Measurements from ENCODE around the gene LOC101059915.

Gene LOC101059915

DNA sequence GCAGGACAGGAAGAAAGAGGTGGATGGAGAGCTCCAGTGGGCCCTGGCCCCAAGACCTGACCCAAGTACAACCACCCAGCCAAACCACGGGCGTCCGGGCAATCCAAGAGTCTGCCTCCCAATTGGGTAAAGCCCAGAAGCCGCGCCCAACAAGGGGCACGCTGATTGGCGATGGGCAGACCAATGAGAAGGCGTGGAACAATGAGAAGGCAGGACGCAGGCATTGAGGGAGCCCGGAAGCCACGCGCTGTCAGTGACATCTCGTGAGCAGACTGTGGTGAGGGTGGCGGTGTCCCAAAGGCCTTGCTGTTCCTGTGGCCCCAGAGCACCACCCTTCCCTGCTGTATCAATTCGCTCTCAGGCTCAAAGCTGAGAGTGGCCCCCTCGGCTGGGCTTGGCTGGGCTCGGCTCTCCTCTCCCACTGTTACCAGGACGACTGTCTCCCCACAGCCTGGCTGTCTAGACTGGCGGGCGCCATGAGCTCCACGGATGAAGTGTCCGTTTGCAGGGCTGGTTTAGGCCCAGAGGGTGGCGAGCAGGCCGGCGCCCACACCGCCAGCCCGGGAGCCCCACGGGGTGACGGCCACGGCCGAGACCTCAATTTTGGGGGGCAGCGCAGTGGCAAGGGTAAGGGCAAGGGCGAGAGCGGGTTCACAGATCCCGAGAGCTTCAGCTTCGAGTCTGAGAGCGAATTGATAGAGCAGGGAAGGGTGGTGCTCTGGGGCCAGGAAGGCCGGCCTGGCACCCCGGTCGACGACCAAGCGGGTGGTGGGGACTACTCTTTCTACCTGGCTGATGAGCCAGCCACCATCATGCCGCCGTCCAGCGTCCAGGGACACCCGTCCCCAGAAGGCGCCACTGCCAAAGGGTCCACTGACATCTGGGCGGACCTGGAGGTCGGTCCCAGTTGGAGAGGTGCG lies at the start of gene LOC101059915:
LOC101059915 (plus strand) TSS at position 219 of the 920 bp plus-strand sequence.
- peak; percentile 76 for DNase-seq

DNA sequence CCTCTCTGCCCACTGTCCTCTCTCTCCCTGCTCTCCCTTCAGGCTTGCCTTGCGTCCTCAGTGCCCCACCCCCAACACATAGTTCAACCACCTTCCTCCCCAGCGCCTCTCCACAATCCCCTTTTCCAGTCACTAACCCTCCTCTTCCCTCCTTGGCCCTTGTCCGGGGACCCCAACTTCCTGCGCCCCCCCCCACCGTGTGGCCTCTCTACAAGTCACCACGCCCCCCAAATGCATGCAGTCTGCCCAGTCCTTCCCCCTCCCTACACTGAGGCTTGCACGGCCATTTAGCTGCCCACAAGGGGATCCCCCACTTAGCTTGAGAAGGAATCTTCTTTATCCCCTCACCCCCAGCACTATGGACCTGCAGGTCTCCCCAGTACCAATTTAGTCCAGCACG lies 49.6 kb upstream of the LOC101059915 start:
- no peak for DNase-seq

DNA sequence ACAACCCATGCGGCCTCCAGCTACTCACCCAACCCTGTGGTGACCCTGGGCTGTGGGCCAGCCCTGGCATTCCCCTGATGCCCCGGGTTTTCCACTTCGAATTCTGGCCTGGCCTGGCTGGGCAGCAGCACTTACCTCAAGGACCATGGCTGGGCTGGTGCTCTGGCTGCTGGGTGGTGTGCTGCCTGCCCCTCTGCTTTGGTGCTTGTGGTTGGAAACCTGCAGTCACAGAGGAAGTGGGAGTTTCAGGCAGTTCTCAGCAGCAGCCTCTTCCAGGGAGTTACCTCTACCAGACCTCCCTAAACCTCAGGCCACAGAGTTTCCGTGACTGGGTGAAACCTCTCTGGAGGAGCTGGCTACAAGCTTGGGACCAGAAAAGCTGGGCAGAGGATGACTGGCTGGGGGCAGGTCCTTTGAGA lies 49.0 kb upstream of the LOC101059915 start, which contains the start of gene CXCR3:
CXCR3 (minus strand) TSS at position 209 of the 419 bp plus-strand sequence; CDS start at position 147, 62 bp downstream.
- no peak for DNase-seq

DNA sequence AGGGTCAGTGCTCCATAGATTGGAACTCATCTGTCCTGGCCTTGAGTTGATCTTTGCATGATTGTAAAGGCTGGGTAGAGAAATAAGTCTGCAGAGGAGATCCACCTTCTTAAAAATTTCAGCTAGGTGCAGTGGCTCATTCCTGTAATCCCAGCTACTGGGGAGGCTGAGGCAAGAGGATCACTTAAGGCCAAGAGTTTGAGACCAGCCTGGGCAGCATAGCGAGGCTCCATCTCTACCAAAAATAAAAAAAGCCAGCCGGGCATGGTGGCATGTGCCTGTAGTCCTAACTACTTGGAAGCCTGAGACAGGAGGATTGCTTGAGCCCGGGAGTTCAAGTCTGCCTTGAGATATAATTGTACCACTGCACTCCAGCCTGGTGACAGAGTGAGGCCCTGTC lies 48.6 kb upstream of the LOC101059915 start:
- no peak for DNase-seq

DNA sequence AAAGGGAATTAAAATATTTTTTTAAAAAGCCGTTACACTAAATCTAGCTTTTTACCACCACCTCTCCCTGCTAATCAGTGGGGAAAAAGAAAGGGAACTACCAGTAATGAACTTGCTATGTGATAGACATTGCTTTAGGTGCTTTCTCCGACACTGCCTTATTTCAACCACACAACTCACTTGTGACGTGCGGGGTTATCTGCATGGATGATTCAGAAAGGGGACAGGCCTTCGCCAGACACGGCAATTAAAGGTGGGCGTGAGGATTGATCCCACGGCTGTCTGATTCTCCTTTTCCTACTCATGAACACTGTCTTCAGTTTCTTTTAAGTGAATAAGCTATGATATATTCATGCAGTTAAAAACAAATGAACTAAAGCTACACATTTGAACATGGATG lies 48.2 kb upstream of the LOC101059915 start:
- no peak for DNase-seq

DNA sequence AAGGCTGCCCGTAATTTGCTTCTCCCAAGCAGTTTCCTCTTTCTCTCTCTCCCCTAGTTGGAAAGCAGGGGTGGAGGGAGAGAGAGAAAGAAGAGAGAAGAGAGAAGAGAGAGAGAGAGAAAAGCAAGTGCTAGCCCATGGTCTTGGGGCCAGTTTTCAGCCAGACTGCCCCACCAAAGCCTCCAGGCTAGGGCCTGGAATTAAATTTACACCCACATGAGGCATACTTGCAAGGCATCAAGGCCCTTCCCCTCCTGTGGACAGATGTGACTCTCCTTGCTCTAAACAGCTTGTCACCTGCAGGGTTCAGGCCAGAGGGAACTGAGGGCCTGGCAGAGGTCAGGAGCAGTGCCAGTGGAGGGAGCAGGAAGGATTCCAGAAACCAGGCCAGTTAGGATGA lies 47.4 kb upstream of the LOC101059915 start:
- no peak for DNase-seq

DNA sequence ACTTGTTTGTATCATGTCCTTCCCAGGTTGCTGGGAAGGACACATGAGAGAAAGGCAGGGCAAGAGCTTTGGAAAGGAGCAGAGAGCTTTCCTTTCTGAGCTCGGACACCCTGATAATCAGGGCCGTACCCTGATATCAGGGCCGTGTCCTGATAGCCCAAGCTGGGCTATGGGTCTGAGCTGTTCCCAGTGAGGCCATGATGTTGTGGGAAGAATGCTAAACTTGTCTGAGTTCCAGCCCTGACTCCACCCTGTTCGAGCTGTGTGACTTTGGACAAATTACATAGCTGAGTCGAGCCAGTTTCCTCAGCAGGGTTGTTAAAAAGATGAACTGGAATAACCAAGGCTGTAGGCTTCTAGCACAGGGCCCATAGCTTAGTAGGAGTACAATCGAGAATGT lies 45.7 kb upstream of the LOC101059915 start:
- DNase-seq = no peak

DNA sequence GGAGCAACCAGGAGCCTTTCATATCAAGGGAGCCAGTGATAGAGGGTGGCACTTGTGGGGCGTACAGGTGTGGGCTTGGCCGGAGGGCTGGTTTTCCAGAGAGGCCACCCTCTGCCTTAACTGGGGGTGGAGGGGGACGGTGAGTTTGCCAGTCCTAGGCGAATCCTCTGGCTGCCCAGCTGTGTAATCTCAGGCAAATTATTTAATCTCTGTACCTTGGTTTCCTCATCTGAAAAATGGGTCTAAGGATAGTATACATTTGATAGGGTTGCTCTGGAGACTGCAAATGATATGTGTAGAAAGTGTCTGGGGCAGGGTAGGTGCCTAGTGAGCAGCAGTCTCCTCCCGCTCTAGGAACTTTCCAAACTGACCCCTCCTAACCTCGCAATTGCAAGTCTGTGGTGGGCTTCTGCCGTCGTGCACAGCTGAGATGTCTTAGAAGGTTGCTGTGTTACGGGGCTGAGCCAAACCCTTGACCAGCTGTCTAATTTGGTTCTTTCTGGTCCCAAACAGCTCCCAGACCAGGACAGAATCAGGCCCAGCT lies 45.2 kb upstream of the LOC101059915 start:
- no peak for DNase-seq

DNA sequence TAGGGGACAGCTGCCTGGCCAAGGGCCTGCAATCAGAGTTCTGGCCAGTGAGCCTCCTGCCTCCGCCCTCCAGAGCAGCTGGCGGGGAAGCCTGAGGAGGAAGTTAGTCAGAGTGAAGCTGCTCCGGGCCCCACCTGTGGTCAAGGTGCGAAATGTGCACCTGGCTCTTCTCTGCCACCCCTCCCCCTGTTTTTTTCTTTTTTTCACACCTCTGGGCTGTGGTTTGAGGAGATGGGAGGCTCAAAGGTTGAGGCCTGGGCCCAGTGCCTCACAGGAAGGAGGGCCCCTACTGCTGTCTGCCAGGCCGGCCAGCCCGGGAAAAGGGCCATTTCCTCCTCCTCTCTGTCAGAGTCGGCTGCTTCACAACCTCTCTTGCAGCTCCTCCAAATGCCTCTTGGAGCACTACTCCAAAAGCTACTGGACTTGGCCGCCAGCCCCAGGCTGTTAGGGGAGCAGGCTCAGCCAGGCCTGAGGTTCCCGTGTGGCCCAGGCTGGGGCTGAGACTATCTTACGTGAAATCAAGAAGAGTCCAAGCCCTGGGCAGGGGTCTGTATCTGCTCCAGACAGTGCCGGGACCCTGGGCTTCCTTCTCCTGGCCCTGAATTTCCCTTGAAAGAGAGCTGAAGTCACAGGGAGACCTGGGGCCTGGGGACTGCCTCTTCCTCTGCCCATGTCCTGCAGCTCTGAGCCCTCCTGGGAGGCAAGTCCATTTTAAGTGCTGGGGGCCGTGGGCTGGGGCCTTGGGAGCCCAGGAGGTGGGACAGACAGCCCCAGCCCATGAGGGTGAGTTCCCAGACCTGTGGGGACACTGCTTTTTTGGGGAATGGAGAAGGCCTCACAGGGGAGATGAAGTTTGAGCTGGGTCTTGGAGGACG lies 44.5 kb upstream of the LOC101059915 start:
- peak; percentile 70 for DNase-seq

DNA sequence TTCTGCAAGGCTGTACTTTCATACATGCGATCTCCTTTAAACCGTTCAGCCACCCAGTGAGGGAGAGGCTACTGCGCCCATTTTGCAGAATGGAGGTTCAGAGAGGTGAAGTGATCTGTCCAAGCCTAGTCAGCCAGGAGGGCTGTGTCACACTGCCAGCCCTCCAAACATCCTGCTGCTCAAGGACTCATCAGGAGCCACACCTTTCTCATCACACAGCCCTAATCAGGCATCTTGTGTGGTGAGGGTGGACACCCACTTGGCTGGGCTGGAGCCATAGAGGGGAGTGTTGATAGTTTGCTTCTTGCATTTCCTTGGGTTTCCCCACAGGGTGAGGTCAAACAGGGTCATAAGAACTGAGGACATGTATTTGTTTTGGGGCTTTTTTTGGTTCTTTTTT lies 43.6 kb upstream of the LOC101059915 start:
- DNase-seq = no peak

DNA sequence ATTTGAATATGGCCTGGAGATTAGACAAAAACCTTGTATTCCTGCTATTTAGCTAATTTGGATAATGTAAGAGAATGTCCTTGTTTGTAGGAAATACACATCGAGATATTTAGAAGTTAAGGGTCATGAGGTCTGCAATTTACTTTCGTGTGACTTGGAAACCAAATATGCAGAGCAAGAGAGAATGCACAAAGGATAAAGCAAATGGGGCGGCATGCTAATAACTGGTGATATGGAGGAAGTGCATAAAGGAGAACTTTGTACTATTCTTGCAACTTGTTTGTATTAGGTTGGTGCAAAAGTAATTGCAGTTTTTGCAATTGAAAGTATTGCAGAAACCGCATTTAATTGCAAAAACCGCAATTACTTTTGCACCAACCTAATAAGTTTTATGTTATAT lies 41.9 kb upstream of the LOC101059915 start:
- no peak for DNase-seq

DNA sequence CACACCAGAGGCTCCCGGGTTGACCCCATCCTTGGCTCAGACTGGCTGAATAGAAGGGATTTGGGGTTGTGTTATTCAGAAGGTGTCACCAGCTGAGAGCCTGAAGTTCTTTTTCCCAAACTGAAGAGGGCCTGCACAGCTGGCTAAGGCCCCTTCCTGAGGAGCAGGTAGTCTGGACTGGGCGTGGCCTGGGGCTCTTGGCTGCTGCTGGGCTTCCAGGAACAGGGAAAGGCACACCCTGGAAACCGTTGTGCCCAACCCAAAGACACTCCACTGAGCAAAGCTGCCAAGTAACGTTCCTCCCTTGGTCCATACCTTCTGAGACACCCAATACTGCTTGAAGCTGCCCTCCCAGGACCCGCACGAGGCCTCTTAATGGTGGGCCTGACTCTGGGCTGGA lies 40.8 kb upstream of the LOC101059915 start:
- DNase-seq = no peak

DNA sequence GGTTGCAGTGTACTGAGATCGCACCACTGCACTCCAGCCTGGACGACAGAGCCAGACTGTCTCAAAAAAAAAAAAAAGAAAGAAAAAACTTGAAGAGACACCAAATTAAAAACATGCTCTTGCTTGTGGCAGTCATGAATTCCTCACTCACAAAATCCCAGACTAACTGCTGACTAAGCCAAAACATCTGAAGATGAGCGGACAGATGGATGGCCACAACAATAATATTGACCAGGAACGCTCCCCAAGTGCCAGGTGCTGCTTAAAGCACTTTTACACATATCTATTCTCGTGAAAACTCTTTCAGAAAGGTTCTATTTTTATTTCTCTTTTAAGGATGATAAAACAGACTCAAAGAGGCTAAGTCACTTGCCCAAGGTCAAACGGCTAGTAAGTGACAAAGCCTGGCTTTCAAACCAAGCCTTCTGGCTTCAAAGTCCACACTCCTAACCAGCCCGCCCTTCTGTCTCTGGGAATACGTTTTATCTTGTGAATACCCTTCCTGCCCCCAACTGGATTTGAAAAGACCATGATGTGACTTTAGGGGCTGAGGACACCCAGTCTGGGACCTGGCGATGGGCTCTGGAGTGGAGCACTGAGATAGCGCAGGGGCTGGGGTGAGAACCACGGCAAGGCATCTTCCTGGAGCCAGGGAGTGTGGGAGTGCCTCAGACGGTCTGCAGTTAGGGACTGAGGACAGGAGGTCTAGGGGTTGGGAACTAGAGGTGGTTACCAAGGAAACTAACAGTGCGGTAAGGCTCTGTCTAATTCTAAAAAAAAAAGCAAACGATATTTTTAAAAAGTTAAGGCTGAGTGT lies 39.5 kb upstream of the LOC101059915 start:
- DNase-seq = no peak

DNA sequence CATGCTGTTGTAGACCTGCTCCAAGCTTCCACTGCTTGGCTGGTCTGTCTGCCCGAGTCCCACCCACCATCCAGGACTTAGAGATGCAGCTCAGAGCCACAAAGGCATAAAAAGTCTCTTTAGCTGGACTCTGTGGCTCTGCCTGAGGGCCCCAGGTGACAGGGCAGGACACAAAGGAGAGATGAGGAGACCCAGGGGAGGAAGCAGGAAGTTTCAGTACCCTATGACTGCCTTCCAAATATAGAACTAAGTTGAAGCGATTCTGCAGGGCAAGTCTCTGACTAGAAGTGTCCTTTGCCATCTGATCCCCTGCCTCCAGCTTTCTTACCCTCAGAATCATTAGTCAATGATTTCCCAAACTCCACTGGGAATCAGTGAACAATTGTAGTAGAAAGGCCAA lies 37.9 kb upstream of the LOC101059915 start:
- no peak for DNase-seq

DNA sequence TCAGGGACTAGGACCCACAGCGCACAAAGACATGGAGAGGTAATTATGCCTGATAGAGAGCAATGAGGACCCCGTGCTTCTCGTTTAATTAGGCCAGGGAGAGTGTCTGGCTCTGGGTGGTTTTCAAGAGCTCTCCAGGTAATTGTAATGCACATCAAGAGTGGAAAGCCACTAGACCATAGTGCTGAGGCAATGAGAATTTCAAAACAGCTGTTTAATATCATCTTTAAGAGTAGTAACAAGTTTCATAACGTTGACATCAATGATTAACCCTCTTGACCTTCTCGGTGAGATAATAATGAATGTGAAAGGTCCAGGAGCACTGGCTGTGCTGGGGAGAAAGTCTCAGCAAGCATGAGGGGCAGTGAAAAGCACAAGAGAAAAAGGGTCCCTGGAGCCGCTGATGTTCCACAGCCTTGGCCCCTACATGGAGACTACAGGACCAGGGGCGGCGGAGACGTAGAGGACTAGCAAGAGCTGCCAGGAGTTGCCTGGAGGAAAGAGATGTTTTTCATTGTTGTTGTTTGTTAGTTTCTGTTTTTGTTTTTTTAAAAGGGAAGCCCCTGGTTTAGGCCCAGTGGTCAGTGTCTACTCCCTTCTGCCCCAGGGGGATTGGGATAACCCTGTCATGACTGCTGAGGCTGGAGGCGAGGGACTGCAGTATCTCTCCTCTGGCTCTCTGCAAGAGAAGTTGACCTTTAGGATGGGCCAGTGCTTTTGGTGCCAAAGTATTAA lies 34.3 kb upstream of the LOC101059915 start:
- peak; percentile 66 for DNase-seq

DNA sequence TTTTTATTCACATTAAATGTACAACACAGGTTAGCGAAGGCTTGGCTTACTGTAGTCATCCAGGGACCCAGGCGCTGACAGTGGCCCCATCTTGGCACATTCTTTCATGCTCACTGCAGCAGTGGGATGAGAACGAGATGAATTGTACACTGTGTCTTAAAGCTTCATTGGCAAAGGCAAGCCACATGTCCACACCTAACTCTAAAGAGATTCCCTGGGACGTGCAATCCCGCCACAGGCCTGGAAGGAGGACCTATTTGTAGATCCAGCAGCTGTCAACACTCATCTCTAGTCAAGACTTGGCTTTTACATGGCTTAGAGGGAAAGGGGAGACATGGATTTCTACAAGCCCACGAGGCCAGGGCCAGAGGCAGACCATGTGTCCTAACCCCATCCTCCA lies 33.0 kb upstream of the LOC101059915 start:
- DNase-seq = no peak

DNA sequence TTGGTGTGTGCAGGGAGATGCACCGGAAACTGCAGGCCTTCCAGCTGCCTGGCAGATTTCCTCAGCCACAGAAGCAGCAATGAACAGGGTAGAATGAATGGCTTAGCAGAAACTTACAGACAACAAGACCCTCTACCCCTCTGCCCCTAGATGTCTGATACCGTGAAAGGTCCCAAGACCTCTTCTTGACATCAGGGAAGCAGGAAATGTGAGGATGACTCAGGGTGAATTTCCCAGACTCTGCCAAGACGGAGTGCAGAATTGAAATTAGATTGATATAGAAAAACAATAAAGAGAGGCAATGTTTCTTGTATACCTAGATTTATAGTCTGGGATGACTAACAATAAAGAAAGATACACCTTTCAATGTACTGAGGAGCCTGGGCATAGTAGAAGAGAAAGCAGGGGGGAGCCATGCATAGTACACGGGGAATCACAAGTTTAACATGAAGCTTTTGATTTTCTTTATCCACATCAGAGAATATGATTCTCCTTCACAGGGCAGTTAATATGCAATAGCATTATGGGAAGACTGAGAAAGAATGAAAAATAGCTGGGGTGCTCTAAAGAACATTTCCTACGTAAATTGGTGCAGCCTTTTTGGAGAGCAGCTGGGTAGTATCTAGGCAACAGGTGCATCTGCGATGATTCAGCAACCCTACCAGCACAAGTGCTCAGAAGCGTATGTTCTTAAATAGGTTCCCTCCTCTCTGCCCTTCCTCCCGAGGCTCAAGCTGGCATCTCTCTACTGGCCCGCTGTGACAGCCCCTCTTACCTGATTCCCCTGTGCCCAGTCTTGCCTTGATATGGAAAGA lies 30.7 kb upstream of the LOC101059915 start:
- no peak for DNase-seq

DNA sequence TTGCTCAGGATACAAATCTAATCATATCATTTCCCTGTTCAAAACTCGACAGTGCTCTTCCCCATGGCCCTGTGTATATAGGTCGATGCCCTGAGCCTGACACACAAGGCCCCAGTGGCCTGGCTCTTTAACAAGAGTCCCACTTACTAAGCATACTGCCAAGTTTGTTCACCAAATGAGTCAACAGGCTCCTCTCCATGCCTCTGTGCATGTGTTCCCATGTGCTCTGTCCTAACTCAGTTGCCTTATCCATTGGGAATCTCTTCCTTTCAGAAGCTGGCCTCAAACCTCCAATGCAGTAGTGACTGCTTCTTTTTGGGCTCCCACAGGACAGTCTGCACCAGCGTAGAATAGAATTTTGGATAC lies 30.1 kb upstream of the LOC101059915 start:
- DNase-seq = no peak

DNA sequence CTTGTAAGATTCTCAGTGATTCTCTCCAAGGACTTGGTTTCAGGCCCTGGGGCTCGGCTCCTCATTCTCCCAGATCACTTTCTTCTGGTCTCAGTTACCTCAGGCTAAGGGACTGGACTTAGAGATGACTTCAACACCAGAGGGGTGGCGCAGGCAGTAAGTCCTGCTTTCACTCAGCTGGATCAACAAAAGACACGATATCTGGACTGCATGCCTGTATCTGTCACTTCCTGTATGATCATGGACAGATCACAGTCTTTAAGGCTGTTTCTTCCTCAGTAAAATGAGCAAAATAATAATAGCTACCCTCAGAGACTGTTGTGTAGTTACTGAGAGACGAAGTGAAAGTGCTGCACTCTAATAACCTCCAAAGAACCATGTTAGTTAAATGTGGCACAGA lies 29.5 kb upstream of the LOC101059915 start:
- DNase-seq = no peak

DNA sequence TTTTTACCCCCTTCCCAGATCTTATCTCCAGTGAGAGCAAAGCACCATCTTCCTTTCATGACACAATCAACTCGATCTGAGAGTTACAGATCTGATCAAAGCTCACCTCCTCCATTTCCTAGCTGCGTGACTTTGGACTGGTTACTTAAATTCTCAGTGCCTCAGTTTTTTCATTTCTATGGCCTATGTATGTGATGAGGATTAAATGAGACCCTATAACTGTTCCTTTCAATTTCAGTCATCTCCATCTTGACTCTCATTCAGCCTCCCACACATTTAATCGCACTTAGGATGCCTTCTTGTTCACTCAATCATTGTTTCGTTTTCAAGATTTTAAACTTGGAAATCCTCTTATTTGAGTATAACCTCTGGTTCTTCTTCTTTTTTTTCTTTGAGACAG lies 28.9 kb upstream of the LOC101059915 start:
- no peak for DNase-seq

DNA sequence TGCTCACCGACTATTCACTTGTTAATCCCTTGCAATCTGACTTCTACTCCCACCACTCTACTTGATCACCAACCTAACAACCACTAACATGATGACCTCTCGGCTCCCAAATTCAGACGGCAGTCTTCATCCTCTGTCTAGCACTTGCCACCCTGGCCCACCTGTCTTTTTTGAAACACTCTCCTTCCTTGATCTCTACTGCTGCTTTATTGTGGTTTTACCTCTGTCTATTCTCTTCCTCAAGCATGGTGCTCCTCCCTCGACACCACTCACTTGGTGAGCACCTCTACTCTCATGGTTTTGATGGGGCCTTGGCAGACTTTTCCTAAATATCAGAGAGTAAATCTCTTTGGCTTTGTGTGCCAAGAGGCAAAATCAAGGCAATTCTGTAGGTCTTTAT lies 27.3 kb upstream of the LOC101059915 start:
- DNase-seq = no peak

Data from NCI-H2029 (cell line).